CD4-positive, alpha-beta T cell treated with Interleukin-1 beta for 1 hour (primary cell): ENCODE results near the gene DLST.

Experiments used
- DNase-seq, 2 donors: peaks; one replicate each; pipeline ENCODE4 v3.0.0-alpha.2; 2020 to 2022

Gene DLST

GRCh38 chr14:74860899-74861733, 20.6 kb upstream of the DLST start:
- DNase-seq: peak; percentile 82 to 88

GRCh38 chr14:74861734-74862090, 20.0 kb upstream of the DLST start:
- no peak for DNase-seq

GRCh38 chr14:74863274-74863673, 18.4 kb upstream of the DLST start:
- no peak for DNase-seq

GRCh38 chr14:74864198-74864597, 17.5 kb upstream of the DLST start:
- DNase-seq: no peak

GRCh38 chr14:74865156-74865555, 16.6 kb upstream of the DLST start:
- DNase-seq: no peak

GRCh38 chr14:74866708-74867389, 14.9 kb upstream of the DLST start:
- DNase-seq: no peak

- DNase-seq: peak; percentile 14 to 38
Measured at GRCh38 chr14:74867673-74868072, 14.0 kb upstream of the DLST start.

- no peak for DNase-seq
Measured at GRCh38 chr14:74868739-74869138, 13.0 kb upstream of the DLST start.

GRCh38 chr14:74871819-74872218, 9.9 kb upstream of the DLST start:
- no peak for DNase-seq

GRCh38 chr14:74875204-74875603, 6.5 kb upstream of the DLST start:
- no peak for DNase-seq

GRCh38 chr14:74875941-74876913, 5.5 kb upstream of the DLST start, which contains the start of gene PROX2:
TSS of gene PROX2 (minus strand) at chr14:74876145. CDS start at chr14:74863834, 12,311 bp downstream.
- DNase-seq: peak; percentile 9 to 18

GRCh38 chr14:74879427-74880182, 2.1 kb upstream of the DLST start:
- DNase-seq: no peak

GRCh38 chr14:74882103-74882920, 596 bp downstream of the DLST start:
- peak; percentile 47 to 69 for DNase-seq

GRCh38 chr14:74886001-74886400, 4.3 kb downstream of the DLST start:
- no peak for DNase-seq

GRCh38 chr14:74888164-74889158, 6.7 kb downstream of the DLST start:
- DNase-seq: no peak

- DNase-seq: no peak
Measured at GRCh38 chr14:74890262-74890661, 8.5 kb downstream of the DLST start.

- no peak for DNase-seq
Measured at GRCh38 chr14:74891870-74892269, 10.2 kb downstream of the DLST start.

GRCh38 chr14:74892745-74893144, 11.0 kb downstream of the DLST start:
- DNase-seq: no peak

- no peak for DNase-seq
Measured at GRCh38 chr14:74893614-74894091, 11.9 kb downstream of the DLST start.

- no peak for DNase-seq
Measured at GRCh38 chr14:74896400-74896799, 14.7 kb downstream of the DLST start.
